ENCODE data around the gene CLINT1. TPM values are rescaled to one million over a fixed set of nuclear protein-coding genes. Genes with fewer than 3 reads are reported as not detected.

The CLINT1 gene
- total and polyA plus RNA-seq, 2 of the 13 experiments (the other 11 are each of a cell fraction or from before 2014, with no cell fraction given): 64.0 to 104 TPM

DNA sequence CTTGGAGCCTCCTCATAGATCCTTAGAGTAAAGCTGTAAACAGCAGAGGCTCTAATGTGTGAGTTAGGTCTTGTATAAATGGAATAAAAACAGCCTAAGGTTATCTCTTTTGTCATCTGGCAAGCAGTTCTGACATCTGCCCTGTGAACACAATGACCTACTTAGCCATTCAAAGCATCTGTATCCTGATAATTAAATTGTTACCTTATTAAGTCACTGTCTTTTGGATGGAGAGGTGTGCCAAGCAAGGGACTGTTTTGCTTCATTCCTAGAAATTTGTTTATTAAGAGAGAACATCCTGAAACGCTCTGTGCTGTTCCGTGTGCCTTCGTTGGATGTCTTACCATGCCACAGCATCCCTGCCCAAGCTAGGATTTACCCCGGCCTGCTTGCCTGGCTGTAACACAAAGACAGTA is 113.9 kb downstream of the CLINT1 start:
- FAIRE-seq (no peak), ATAC-seq (no peak), DNase-seq (ENCODE audit: low spot score) (no peak)
- ChIA-PET CTCF (ENCODE audit: low intra/inter-chr PET ratio, low total read pairs) (no interaction called here), POLR2A (interaction anchor here (2.0 kb wide), 1 partner anchor 13 kb away, joined by 13 read pairs; the partner anchor contains the start of gene THG1L)
- no peaks in the 10 kb centered on the region for H4K20me1 ChIP-seq (ENCODE audit: insufficient read depth, low read length)
- peak overlapping the region; percentile 74 to 88 (median 84); a peak in 5 of 6 replicates for H3K4me3 ChIP-seq (replicated peaks in 1 of 3; ENCODE audit: insufficient read depth in 1 of 3, low read depth in 2 of 3, low read length in 3 of 3)
- H3K36me3 ChIP-seq (replicated peaks in 1 of 2; ENCODE audit: control insufficient read depth in 1 of 2, insufficient read depth in 2 of 2, low read length in 2 of 2): no peaks in the 10 kb centered on the region
- peak overlapping the region; percentile 75; the same call in 1 of the 2 replicates for H3K9ac ChIP-seq (ENCODE audit: insufficient read depth, low read depth, low read length)
- no peak for TF ChIP-seq ZNF530 (CRISPR knock-in tag; IDR thresholded peaks at IDR 0.05; ENCODE audit: low read depth)
- H3K4me2 ChIP-seq (ENCODE audit: low read depth, low read length): peak overlapping the region; percentile 94
- peaks cover 26% of the 10 kb centered on the region for H3K4me1 ChIP-seq (ENCODE audit: insufficient read depth, low read length)
- no peak overlapping the region for H3K27ac ChIP-seq (ENCODE audit: extremely low read length, insufficient read depth, low read length)
- peaks cover 7% of the 10 kb centered on the region for H3K79me2 ChIP-seq (ENCODE audit: insufficient read depth, low read length)
- H3K9me3 ChIP-seq (ENCODE audit: low read length): no peaks in the 10 kb centered on the region
- in situ Hi-C loops (cut with HindIII; ENCODE audit: extremely low pct_ligation_motif_present, low pct_unique_long_range_greater_than_20kb) (loop anchor here (25.0 kb wide), 1 partner anchor 408 kb away; a partner anchor contains a TSS), intact Hi-C loops (cut with micrococcal nuclease; ENCODE audit: unreplicated experiment) (no loop called here)
- H3K27me3 ChIP-seq (ENCODE audit: control insufficient read depth in 1 of 2, insufficient read depth in 2 of 2, low read length in 2 of 2): no peaks in the 10 kb centered on the region; a peak in 1 of 5 replicates
- 100% methylated on average over 4 of the region's 4 CpGs for WGBS (ENCODE audit: low lambda C conversion rate)
- no peak overlapping the region for H2AFZ ChIP-seq (ENCODE audit: low read length)
- BruUV-seq (replicated peaks): TSS peak; percentile 34

DNA sequence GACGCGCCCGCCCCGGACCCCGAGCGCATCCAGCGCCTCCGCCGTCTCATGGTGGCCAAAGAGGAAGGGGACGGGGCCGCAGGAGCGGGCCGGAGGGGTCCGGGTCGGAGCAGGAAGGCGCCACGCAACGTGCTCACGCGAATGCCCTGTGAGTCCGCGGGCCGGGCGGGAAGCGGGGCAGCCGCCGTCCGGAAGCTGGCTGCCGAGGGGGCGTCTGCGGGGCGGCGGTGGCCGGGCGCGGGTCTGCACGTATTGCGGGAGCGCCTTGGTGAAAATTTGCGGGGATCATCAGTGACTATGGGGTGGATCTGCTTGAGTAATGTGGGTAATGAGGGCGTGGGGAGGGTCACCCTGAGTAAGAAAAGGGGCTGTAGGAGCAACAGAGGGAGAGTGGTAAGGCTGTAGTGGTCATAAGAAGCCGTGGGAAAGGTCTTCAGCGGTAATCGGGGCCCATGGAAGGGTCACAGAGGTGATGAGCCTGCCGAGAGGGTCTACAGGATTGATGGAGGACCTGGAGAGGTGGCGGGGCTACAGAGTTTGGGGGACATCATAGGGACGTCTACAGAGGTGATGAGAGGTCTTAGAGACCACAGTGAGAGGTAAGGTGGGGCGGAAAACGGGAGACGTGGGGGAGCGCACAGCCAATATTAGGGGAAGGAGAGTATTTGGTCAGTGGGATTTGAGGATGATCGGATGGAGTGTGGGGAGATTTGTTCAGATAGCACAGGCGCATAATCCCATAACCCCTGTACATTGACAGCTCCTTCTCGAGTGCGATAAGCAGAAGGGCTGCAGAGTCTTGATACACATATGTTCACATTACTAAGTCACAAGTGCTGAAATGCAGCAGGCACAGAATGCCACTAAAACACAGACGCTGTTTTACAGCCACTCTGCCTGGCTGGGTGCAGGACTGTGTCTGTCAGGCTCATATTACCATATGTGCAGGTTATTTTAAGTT is 114.6 kb downstream of the CLINT1 start:
- in situ Hi-C loops (cut with HindIII; ENCODE audit: extremely low pct_ligation_motif_present, low pct_unique_long_range_greater_than_20kb): loop anchor here (5.0 to 25.0 kb wide), 2 partner anchors 72 to 407 kb away; partner anchors contain the start of gene C5orf52
- no peaks in the 10 kb centered on the region for H3K9me3 ChIP-seq (ENCODE audit: low read length)
- BruUV-seq (replicated peaks): no TSS peak
- H4K20me1 ChIP-seq (ENCODE audit: insufficient read depth, low read length): no peaks in the 10 kb centered on the region
- peak; percentile 19 for ATAC-seq
- H3K9ac ChIP-seq (ENCODE audit: insufficient read depth, low read depth, low read length): peak overlapping the region; percentile 75
- peaks cover 20% of the 10 kb centered on the region for H3K4me1 ChIP-seq (ENCODE audit: insufficient read depth, low read length)
- H2AFZ ChIP-seq (ENCODE audit: low read length): peak overlapping the region; percentile 91
- peaks cover 7% of the 10 kb centered on the region for H3K79me2 ChIP-seq (ENCODE audit: insufficient read depth, low read length)
- no peak for DNase-seq (ENCODE audit: low spot score)
- peaks cover 0 to 2% of the 10 kb centered on the region in 2 experiments; a peak in 1 of 5 replicates for H3K36me3 ChIP-seq (replicated peaks in 1 of 2; ENCODE audit: control insufficient read depth in 1 of 2, insufficient read depth in 2 of 2, low read length in 2 of 2)
- no peaks in the 10 kb centered on the region; a peak in 1 of 5 replicates for H3K27me3 ChIP-seq (ENCODE audit: control insufficient read depth in 1 of 2, insufficient read depth in 2 of 2, low read length in 2 of 2)
- peak overlapping the region; percentile 28 for H3K27ac ChIP-seq (ENCODE audit: extremely low read length, insufficient read depth, low read length)
- FAIRE-seq: no peak
- peak overlapping the region; percentile 94 for H3K4me2 ChIP-seq (ENCODE audit: low read depth, low read length)
- intact Hi-C loops (cut with micrococcal nuclease; ENCODE audit: unreplicated experiment): no loop called here
- H3K4me3 ChIP-seq (replicated peaks in 1 of 3; ENCODE audit: insufficient read depth in 1 of 3, low read depth in 2 of 3, low read length in 3 of 3): peak overlapping the region; percentile 74 to 88 (median 84)
- ChIA-PET POLR2A (interaction anchor here (2.0 kb wide), 1 partner anchor 13 kb away, joined by 13 read pairs; the partner anchor contains the start of gene THG1L), CTCF (ENCODE audit: low intra/inter-chr PET ratio, low total read pairs) (interaction anchor here (1.1 to 2.7 kb wide), 4 partner anchors 14 to 490 kb away, joined by 3 to 54 read pairs (median 7); no protein-coding TSS in a partner anchor)
- 14% methylated on average over 35 of the region's 56 CpGs for WGBS (ENCODE audit: low lambda C conversion rate)
- TF ChIP-seq ZC3H13 (CRISPR knock-in tag; IDR thresholded peaks at IDR 0.05) (0 out of 2 replicates have a peak, but pooled peaks have one; percentile 42), SALL2 (CRISPR knock-in tag; IDR thresholded peaks at IDR 0.05) (0 out of 2 replicates have a peak, but pooled peaks have one; percentile 11), ZNF790 (CRISPR knock-in tag; IDR thresholded peaks at IDR 0.05; ENCODE audit: borderline replicate concordance) (peak; percentile 69; the same call in 1 of the 2 replicates), EED (CRISPR knock-in tag; IDR thresholded peaks at IDR 0.05) (0 out of 2 replicates have a peak, but pooled peaks have one; percentile 17), PHF21A (CRISPR knock-in tag; IDR thresholded peaks at IDR 0.05) (0 out of 2 replicates have a peak, but pooled peaks have one; percentile 19), ZNF230 (CRISPR knock-in tag; IDR thresholded peaks at IDR 0.05) (no peak), PHF8 (CRISPR knock-in tag; IDR thresholded peaks at IDR 0.05) (peak; percentile 26), WIZ (CRISPR knock-in tag; IDR thresholded peaks at IDR 0.05) (no peak), ZBTB21 (CRISPR knock-in tag; IDR thresholded peaks at IDR 0.05) (no peak), ZFX (CRISPR knock-in tag; IDR thresholded peaks at IDR 0.05; ENCODE audit: low read depth) (peak; percentile 12; the same call in 1 of the 2 replicates)
- TF ChIP-seq, protein P1, sequence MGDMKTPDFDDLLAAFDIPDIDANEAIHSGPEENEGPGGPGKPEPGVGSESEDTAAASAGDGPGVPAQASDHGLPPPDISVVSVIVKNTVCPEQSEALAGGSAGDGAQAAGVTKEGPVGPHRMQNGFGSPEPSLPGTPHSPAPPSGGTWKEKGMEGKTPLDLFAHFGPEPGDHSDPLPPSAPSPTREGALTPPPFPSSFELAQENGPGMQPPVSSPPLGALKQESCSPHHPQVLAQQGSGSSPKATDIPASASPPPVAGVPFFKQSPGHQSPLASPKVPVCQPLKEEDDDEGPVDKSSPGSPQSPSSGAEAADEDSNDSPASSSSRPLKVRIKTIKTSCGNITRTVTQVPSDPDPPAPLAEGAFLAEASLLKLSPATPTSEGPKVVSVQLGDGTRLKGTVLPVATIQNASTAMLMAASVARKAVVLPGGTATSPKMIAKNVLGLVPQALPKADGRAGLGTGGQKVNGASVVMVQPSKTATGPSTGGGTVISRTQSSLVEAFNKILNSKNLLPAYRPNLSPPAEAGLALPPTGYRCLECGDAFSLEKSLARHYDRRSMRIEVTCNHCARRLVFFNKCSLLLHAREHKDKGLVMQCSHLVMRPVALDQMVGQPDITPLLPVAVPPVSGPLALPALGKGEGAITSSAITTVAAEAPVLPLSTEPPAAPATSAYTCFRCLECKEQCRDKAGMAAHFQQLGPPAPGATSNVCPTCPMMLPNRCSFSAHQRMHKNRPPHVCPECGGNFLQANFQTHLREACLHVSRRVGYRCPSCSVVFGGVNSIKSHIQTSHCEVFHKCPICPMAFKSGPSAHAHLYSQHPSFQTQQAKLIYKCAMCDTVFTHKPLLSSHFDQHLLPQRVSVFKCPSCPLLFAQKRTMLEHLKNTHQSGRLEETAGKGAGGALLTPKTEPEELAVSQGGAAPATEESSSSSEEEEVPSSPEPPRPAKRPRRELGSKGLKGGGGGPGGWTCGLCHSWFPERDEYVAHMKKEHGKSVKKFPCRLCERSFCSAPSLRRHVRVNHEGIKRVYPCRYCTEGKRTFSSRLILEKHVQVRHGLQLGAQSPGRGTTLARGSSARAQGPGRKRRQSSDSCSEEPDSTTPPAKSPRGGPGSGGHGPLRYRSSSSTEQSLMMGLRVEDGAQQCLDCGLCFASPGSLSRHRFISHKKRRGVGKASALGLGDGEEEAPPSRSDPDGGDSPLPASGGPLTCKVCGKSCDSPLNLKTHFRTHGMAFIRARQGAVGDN (CRISPR knock-in tag; IDR thresholded peaks at IDR 0.05): peak; percentile 44; the same call in 1 of the 2 replicates

Measured in HepG2 (cell line).